A549 (cell line): ENCODE data around the gene GANAB. TPM values are rescaled to one million over a fixed set of nuclear protein-coding genes. Genes with fewer than 3 reads are reported as not detected.

Experiments used
- ATAC-seq, 2 experiments: fragments of 200-7000 bp in 1 of 2; fragments of >200 bp in 1 of 2; cut with Nextera tagmentation in 1 of 2; cut with Tn5 transposase in 1 of 2; 3 replicates each; pipeline versions ENCODE4 v1.8.0 to v1.9.1; 2018 to 2020; ENCODE audit warnings: mild to moderate bottlenecking in 1 of 2, moderate library complexity in 1 of 2
- CTCF ChIA-PET: fragments of 300-600 bp; sonication (Branson Sonifier 250); formaldehyde crosslinking; extraction: SDS; loops from one replicate; lab custom pipeline; 2021; ENCODE audit warnings: antibody characterized with exemption, inconsistent platforms; lab: Yijun Ruan, JAX
- POLR2A ChIA-PET: fragments of 350-600 bp; formaldehyde crosslinking; extraction: SDS; loops from one replicate; lab custom pipeline; 2021; ENCODE audit warnings: antibody characterized with exemption, inconsistent platforms; lab: Yijun Ruan, JAX
- DNase-seq, 2 experiments: peaks; one replicate each; pipeline versions ENCODE4 v3.0.0 to v3.0.0-alpha.2; 2011 to 2016; ENCODE audit warnings: low read depth in 1 of 2, low spot score in 1 of 2
- FAIRE-seq: peaks from 2 replicates; lab custom pipeline; 2011; peaks lifted over from hg19 to GRCh38; lab: Jason Lieb, UNC
- H3K27ac ChIP-seq, 2 experiments: fragments of >200 bp; sonication (Bioruptor Twin); formaldehyde crosslinking; 3 replicates each; pipeline ENCODE4 v1.5.1; 2016 to 2017
- H3K4me1 ChIP-seq: fragments of >200 bp; sonication (Bioruptor Twin); formaldehyde crosslinking; 3 replicates; pipeline ENCODE4 v1.6.1; 2016
- H3K4me2 ChIP-seq: fragments of >200 bp; sonication (Bioruptor Twin); formaldehyde crosslinking; 3 replicates; pipeline ENCODE4 v1.6.1; 2016
- H3K4me3 ChIP-seq: fragments of >200 bp; sonication (Bioruptor Twin); formaldehyde crosslinking; 3 replicates; pipeline ENCODE4 v1.5.1; 2016
- H3K9me3 ChIP-seq: fragments of >200 bp; sonication (Bioruptor Twin); formaldehyde crosslinking; 3 replicates; pipeline ENCODE4 v1.6.1; 2016
- ATOH8 ChIP-seq: fragments of 250-450 bp; sonication (Bioruptor Pico); IDR thresholded peaks from 2 replicates; pipeline ENCODE4 v1.5.0; 2020; ENCODE audit warnings: low read depth, mild to moderate bottlenecking, moderate library complexity
- BCL3 ChIP-seq: fragments of >200 bp; sonication (Bioruptor Twin); formaldehyde crosslinking; IDR thresholded peaks from 3 replicates; pipeline ENCODE4 v1.6.1; 2016
- CEBPB ChIP-seq, 2 experiments: fragments of >200 bp in 1 of 2; sonication (Bioruptor Twin) in 1 of 2; formaldehyde crosslinking in 1 of 2; IDR thresholded peaks; 2 replicates each; pipeline ENCODE4 v1.6.1; 2012 to 2016
- CHD4 ChIP-seq: fragments of 200-600 bp; sonication (generic); IDR thresholded peaks from 2 replicates; pipeline ENCODE4 v1.6.1; 2016; ENCODE audit warnings: antibody characterized with exemption, mild to moderate bottlenecking, borderline replicate concordance
- HEYL ChIP-seq: fragments of 250-450 bp; sonication (Bioruptor Pico); IDR thresholded peaks from 2 replicates; pipeline ENCODE4 v1.8.0; 2021; ENCODE audit warnings: mild to moderate bottlenecking, moderate library complexity
- HMGXB4 ChIP-seq: fragments of 250-450 bp; sonication (Bioruptor Pico); IDR thresholded peaks from 2 replicates; pipeline ENCODE4 v1.5.0; 2021; ENCODE audit warnings: mild to moderate bottlenecking, moderate library complexity, borderline replicate concordance
- HOXB5 ChIP-seq: fragments of 250-450 bp; sonication (Bioruptor Pico); IDR thresholded peaks from 2 replicates; pipeline ENCODE4 v1.5.0; 2020; ENCODE audit warnings: mild to moderate bottlenecking, moderate library complexity
- JUN ChIP-seq, 2 experiments: fragments of >200 bp; sonication (Bioruptor Twin); formaldehyde crosslinking; IDR thresholded peaks; 2 replicates in 1 of 2; 3 replicates in 1 of 2; pipeline ENCODE4 v1.6.1; 2016 to 2017
- KDM1A ChIP-seq: fragments of 200-600 bp; sonication (generic); IDR thresholded peaks from 2 replicates; pipeline ENCODE4 v1.6.1; 2016; ENCODE audit warnings: low read depth, mild to moderate bottlenecking
- KDM5A ChIP-seq: fragments of 200-600 bp; sonication (generic); IDR thresholded peaks from 2 replicates; pipeline ENCODE4 v1.6.1; 2016; ENCODE audit warnings: antibody characterized with exemption, mild to moderate bottlenecking
- MAX ChIP-seq: IDR thresholded peaks from 2 replicates; pipeline ENCODE4 v1.6.1; 2012
- MAZ ChIP-seq: fragments of 150-350 bp; IDR thresholded peaks from 2 replicates; pipeline ENCODE4 v1.6.1; 2014; ENCODE audit warnings: antibody characterized with exemption, low read depth, low read length, borderline replicate concordance
- MYC ChIP-seq: IDR thresholded peaks from 2 replicates; pipeline ENCODE4 v1.6.1; 2012; ENCODE audit warnings: mild to moderate bottlenecking, inconsistent platforms, low read length, improper control_type of control experiment, borderline replicate concordance
- POLR2A ChIP-seq: IDR thresholded peaks from 2 replicates; pipeline ENCODE4 v1.6.1; 2012; ENCODE audit warnings: mild to moderate bottlenecking, low read length
- RAD21 ChIP-seq, 2 experiments: fragments of >200 bp in 1 of 2; sonication (Bioruptor Twin) in 1 of 2; formaldehyde crosslinking in 1 of 2; IDR thresholded peaks in 1 of 2; conservative IDR thresholded peaks in 1 of 2; 2 replicates in 1 of 2; 3 replicates in 1 of 2; pipeline ENCODE4 v1.6.1; 2012 to 2018; ENCODE audit warnings: inconsistent platforms in 1 of 2
- RCOR1 ChIP-seq: fragments of 150-350 bp; IDR thresholded peaks from 2 replicates; pipeline ENCODE4 v1.6.1; 2014; ENCODE audit warnings: antibody characterized with exemption, low read length, low read depth
- RFX5 ChIP-seq: fragments of 450-650 bp; IDR thresholded peaks from 2 replicates; pipeline ENCODE4 v1.7.1; 2014; ENCODE audit warnings: antibody characterized with exemption, mild to moderate bottlenecking, moderate library complexity
- RNF2 ChIP-seq: fragments of 200-600 bp; sonication (generic); IDR thresholded peaks from 2 replicates; pipeline ENCODE4 v1.6.1; 2016; ENCODE audit warnings: low read depth, mild to moderate bottlenecking, antibody characterized with exemption, moderate library complexity, borderline replicate concordance
- USF2 ChIP-seq: fragments of 450-650 bp; IDR thresholded peaks from 2 replicates; pipeline ENCODE4 v1.6.1; 2014; ENCODE audit warnings: antibody characterized with exemption
- ZC3H11A ChIP-seq: fragments of 450-650 bp; IDR thresholded peaks from 2 replicates; pipeline ENCODE4 v1.6.1; 2014; ENCODE audit warnings: antibody characterized with exemption, mild to moderate bottlenecking
- ZFP36 ChIP-seq: fragments of 450-650 bp; IDR thresholded peaks from 2 replicates; pipeline ENCODE4 v1.6.1; 2014; ENCODE audit warnings: borderline replicate concordance; ENCODE audit not compliant: partially characterized antibody
- ZNF302 ChIP-seq: fragments of 250-450 bp; sonication (Bioruptor Pico); IDR thresholded peaks from 2 replicates; pipeline ENCODE4 v1.9.0; 2021; ENCODE audit warnings: inconsistent platforms, mild to moderate bottlenecking, moderate library complexity
- ZSCAN20 ChIP-seq: fragments of 250-450 bp; sonication (Bioruptor Pico); IDR thresholded peaks from 2 replicates; pipeline ENCODE4 v1.8.0; 2022; ENCODE audit warnings: mild to moderate bottlenecking, moderate library complexity
- WGBS: methylation state at CpG from one replicate; pipeline ENCODE4 v1.1.6; 2017; ENCODE audit errors: missing lambda C conversion rate; 5-methylcytosine and 5-hydroxymethylcytosine counted together
- polyA plus RNA-seq, 4 experiments: library from polyadenylated mRNA; depleted of rRNA in 3 of 4; stranded (reverse); fragments of >200 nt; fragmentation: RNase III in 1 of 4; extraction: RNeasy Plus Mini Kit Qiagen cat#74134 plus additional on column Dnase treatment in 1 of 4; gene quantifications; 2 replicates in 3 of 4; 3 replicates in 1 of 4; pipeline ENCODE4 v1.2.3, GENCODE V29; 2011 to 2017

The GANAB gene
- polyA plus RNA-seq, 2 of the 4 experiments (the other 2 are of a cell fraction) = 215 to 220 TPM

GRCh38 chr11:62604460-62605120 lies 41.8 kb downstream of the GANAB start:
- no peak for FAIRE-seq

GRCh38 chr11:62603776-62604299 lies 42.6 kb downstream of the GANAB start:
- H3K9me3 ChIP-seq = no peaks in the 10 kb centered on the region
- no peak overlapping the region for H3K27ac ChIP-seq
- TF ChIP-seq RAD21 (conservative IDR thresholded peaks at IDR 0.05 in 1 of 2, IDR thresholded peaks at IDR 0.05 in 1 of 2) = no peak
- no peak for TF ChIP-seq ZSCAN20 (CRISPR knock-in tag)
- no peak for TF ChIP-seq MAZ
- TF ChIP-seq KDM1A = no peak
- no peak for TF ChIP-seq ZC3H11A
- no peak for TF ChIP-seq MYC
- TF ChIP-seq CHD4 = no peak
- TF ChIP-seq USF2 = no peak
- TF ChIP-seq JUN (IDR thresholded peaks at IDR 0.05) = no peak
- no peak for TF ChIP-seq CEBPB (IDR thresholded peaks at IDR 0.05)
- CTCF ChIA-PET = interaction anchor here (0.8 to 5.1 kb wide), 8 partner anchors 8 to 209 kb away, joined by 3 to 42 read pairs (median 4); partner anchors contain the start of genes EML3, ROM1 and TUT1
- POLR2A ChIA-PET = interaction anchor here (1.4 to 1.6 kb wide), 2 partner anchors 12 to 30 kb away, joined by 3 to 11 read pairs; partner anchors contain the start of genes EEF1G and TUT1
- no peak overlapping the region for H3K4me2 ChIP-seq
- FAIRE-seq (no peak), DNase-seq (no peak), ATAC-seq (no peak)
- peaks cover 27% of the 10 kb centered on the region for H3K4me1 ChIP-seq
- H3K4me3 ChIP-seq = no peak overlapping the region
- whole genome bisulfite sequencing = 96% methylated on average over 8 of the region's 8 CpGs

More at GRCh38 chr11:62604460-62605120, 41.8 kb downstream of the GANAB start:
- WGBS = 67% methylated on average over 13 of the region's 13 CpGs
- ChIA-PET CTCF (interaction anchor here (0.8 to 5.1 kb wide), 8 partner anchors 8 to 210 kb away, joined by 3 to 42 read pairs (median 6); partner anchors contain the start of genes EML3, ROM1 and TUT1), POLR2A (interaction anchor here (0.7 to 1.2 kb wide), 2 partner anchors 14 to 67 kb away, joined by 3 to 7 read pairs; partner anchors contain the start of gene LBHD1)
- Histone ChIP-seq H3K4me3 (no peak overlapping the region), H3K27ac (peak overlapping the region in 1 of 2 experiments; percentile 44; a peak in 2 of 6 replicates), H3K4me1 (peaks cover 19% of the 10 kb centered on the region), H3K9me3 (no peaks in the 10 kb centered on the region), H3K4me2 (0 out of 3 replicates have a peak overlapping the region, but pooled peaks have one; percentile 12)
- ATAC-seq = no peak
- no peak for TF ChIP-seq POLR2A
- no peak for TF ChIP-seq MAX
- no peak for TF ChIP-seq RNF2
- no peak for TF ChIP-seq HOXB5 (CRISPR knock-in tag)
- TF ChIP-seq KDM1A = no peak
- TF ChIP-seq HMGXB4 (CRISPR knock-in tag) = no peak
- TF ChIP-seq HEYL (CRISPR knock-in tag) = no peak
- TF ChIP-seq RFX5 = no peak
- TF ChIP-seq KDM5A = no peak
- peak in 1 of 2 experiments; percentile 31 for DNase-seq

GRCh38 chr11:62603072-62603408 lies 43.4 kb downstream of the GANAB start:
- FAIRE-seq (no peak), DNase-seq (no peak), ATAC-seq (no peak)
- H3K4me2 ChIP-seq = no peak overlapping the region
- H3K9me3 ChIP-seq = no peaks in the 10 kb centered on the region
- H3K27ac ChIP-seq = no peak overlapping the region
- POLR2A ChIA-PET = interaction anchor here (1.4 to 1.6 kb wide), 2 partner anchors 11 to 29 kb away, joined by 3 to 11 read pairs; partner anchors contain the start of genes EEF1G and TUT1
- CTCF ChIA-PET = interaction anchor here (1.2 to 5.1 kb wide), 4 partner anchors 9 to 208 kb away, joined by 3 to 42 read pairs (median 8); partner anchors contain the start of genes EML3, ROM1 and TUT1
- peaks cover 32% of the 10 kb centered on the region for H3K4me1 ChIP-seq
- TF ChIP-seq BCL3 = no peak
- no peak for TF ChIP-seq ATOH8 (CRISPR knock-in tag)
- TF ChIP-seq ZFP36 = no peak
- TF ChIP-seq RCOR1 = no peak
- no peak for TF ChIP-seq RNF2
- TF ChIP-seq ZNF302 (CRISPR knock-in tag) = no peak
- WGBS = 98% methylated on average over 13 of the region's 13 CpGs
- H3K4me3 ChIP-seq = no peak overlapping the region
